ENCODE measurements around the gene NPTX1. TPM values are rescaled to one million over a fixed set of nuclear protein-coding genes. Genes with fewer than 3 reads are reported as not detected.

The NPTX1 gene
- total and polyA plus RNA-seq, 9 of the 15 experiments (the other 6 are each of a cell fraction or from before 2014, with no cell fraction given): 0.04 TPM; not detected in 8

DNA sequence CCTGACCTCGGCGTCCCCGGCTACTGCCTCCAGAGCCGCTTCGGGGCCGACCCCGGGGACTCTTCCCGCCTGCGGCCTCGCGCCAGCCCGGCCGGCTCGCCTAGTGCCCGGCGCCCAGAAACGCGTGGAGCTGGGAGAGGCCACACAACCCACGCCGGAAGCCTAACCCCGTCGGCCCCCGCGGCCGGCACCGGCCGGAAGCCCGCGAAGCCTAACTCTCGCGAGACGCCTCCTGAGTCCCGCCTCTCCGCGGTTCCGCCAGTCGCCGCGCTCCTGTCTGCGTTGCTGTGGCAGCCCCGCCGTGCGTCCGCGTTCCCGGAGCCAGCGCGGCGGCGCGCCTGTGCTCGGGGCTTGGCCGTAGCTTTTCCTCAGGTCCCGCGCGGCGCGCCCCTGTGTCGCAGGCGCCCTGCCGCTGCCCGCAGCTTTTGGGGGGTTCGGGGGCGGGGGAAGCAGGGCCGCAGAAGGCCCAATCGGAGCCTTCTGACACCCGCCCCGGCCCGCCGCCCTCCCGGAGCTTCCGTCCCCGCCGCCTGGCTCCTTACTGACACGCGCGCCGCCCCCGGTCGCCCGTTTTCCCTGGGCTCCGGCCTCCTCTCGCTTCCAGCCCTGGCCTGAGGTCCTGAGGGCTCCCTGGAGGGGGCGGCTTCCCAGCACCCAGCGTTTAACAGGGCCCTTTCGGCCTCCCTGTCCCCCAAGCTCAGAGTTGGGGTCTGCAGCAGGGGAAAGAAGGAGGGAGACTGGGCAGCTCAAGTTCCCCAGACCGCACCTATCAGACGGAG is 21.7 kb downstream of the NPTX1 start (continued):
- TF ChIP-seq ZNF324 (CRISPR knock-in tag; IDR thresholded peaks at IDR 0.05) (no peak), RFX5 (IDR thresholded peaks at IDR 0.05; ENCODE audit: low read depth, low read length) (no peak), RFX7 (CRISPR knock-in tag; IDR thresholded peaks at IDR 0.05) (no peak), POLR2A (conservative IDR thresholded peaks at IDR 0.05) (peak; percentile 94), HNRNPL (IDR thresholded peaks at IDR 0.05; ENCODE audit: low read depth, low read length) (0 out of 2 replicates have a peak, but pooled peaks have one; percentile 68), SRSF3 (IDR thresholded peaks at IDR 0.05; ENCODE audit: insufficient read depth, low read length) (no peak), ZNF24 (IDR thresholded peaks at IDR 0.05) (no peak), DDX20 (tag; IDR thresholded peaks at IDR 0.05; ENCODE audit: low read depth) (no peak), ZNF217 (CRISPR knock-in tag; IDR thresholded peaks at IDR 0.05) (no peak), HDGF (IDR thresholded peaks at IDR 0.05) (peak; percentile 65; the same call in 1 of the 2 replicates), ZSCAN29 (IDR thresholded peaks at IDR 0.05) (peak; percentile 50), ZNF444 (CRISPR knock-in tag; IDR thresholded peaks at IDR 0.05) (no peak), NFATC3 (IDR thresholded peaks at IDR 0.05) (no peak), ZKSCAN1 (IDR thresholded peaks at IDR 0.05; ENCODE audit: low read depth, low read length) (no peak), CREBBP (IDR thresholded peaks at IDR 0.05; ENCODE audit: low read depth, low read length) (no peak), ZNF282 (CRISPR knock-in tag; IDR thresholded peaks at IDR 0.05) (no peak)
- TF ChIP-seq, protein P1, sequence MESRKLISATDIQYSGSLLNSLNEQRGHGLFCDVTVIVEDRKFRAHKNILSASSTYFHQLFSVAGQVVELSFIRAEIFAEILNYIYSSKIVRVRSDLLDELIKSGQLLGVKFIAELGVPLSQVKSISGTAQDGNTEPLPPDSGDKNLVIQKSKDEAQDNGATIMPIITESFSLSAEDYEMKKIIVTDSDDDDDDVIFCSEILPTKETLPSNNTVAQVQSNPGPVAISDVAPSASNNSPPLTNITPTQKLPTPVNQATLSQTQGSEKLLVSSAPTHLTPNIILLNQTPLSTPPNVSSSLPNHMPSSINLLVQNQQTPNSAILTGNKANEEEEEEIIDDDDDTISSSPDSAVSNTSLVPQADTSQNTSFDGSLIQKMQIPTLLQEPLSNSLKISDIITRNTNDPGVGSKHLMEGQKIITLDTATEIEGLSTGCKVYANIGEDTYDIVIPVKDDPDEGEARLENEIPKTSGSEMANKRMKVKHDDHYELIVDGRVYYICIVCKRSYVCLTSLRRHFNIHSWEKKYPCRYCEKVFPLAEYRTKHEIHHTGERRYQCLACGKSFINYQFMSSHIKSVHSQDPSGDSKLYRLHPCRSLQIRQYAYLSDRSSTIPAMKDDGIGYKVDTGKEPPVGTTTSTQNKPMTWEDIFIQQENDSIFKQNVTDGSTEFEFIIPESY (CRISPR knock-in tag; IDR thresholded peaks at IDR 0.05): no peak
- TF ChIP-seq, protein P2, sequence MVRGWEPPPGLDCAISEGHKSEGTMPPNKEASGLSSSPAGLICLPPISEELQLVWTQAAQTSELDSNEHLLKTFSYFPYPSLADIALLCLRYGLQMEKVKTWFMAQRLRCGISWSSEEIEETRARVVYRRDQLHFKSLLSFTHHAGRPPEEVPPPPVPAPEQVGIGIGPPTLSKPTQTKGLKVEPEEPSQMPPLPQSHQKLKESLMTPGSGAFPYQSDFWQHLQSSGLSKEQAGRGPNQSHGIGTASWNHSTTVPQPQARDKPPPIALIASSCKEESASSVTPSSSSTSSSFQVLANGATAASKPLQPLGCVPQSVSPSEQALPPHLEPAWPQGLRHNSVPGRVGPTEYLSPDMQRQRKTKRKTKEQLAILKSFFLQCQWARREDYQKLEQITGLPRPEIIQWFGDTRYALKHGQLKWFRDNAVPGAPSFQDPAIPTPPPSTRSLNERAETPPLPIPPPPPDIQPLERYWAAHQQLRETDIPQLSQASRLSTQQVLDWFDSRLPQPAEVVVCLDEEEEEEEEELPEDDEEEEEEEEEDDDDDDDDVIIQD (CRISPR knock-in tag; IDR thresholded peaks at IDR 0.05): no peak
- TF ChIP-seq, protein P3, sequence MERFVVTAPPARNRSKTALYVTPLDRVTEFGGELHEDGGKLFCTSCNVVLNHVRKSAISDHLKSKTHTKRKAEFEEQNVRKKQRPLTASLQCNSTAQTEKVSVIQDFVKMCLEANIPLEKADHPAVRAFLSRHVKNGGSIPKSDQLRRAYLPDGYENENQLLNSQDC (CRISPR knock-in tag; IDR thresholded peaks at IDR 0.05): peak; percentile 5; the same call in 1 of the 2 replicates
- TF ChIP-seq, protein P4, sequence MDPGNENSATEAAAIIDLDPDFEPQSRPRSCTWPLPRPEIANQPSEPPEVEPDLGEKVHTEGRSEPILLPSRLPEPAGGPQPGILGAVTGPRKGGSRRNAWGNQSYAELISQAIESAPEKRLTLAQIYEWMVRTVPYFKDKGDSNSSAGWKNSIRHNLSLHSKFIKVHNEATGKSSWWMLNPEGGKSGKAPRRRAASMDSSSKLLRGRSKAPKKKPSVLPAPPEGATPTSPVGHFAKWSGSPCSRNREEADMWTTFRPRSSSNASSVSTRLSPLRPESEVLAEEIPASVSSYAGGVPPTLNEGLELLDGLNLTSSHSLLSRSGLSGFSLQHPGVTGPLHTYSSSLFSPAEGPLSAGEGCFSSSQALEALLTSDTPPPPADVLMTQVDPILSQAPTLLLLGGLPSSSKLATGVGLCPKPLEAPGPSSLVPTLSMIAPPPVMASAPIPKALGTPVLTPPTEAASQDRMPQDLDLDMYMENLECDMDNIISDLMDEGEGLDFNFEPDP (CRISPR knock-in tag; IDR thresholded peaks at IDR 0.05): no peak
- TF ChIP-seq, protein P5, sequence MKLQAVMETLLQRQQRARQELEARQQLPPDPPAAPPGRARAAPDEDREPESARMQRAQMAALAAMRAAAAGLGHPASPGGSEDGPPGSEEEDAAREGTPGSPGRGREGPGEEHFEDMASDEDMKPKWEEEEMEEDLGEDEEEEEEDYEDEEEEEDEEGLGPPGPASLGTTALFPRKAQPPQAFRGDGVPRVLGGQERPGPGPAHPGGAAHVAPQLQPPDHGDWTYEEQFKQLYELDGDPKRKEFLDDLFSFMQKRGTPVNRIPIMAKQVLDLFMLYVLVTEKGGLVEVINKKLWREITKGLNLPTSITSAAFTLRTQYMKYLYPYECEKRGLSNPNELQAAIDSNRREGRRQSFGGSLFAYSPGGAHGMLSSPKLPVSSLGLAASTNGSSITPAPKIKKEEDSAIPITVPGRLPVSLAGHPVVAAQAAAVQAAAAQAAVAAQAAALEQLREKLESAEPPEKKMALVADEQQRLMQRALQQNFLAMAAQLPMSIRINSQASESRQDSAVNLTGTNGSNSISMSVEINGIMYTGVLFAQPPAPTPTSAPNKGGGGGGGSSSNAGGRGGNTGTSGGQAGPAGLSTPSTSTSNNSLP (IDR thresholded peaks at IDR 0.05; ENCODE audit: borderline replicate concordance, low read depth, low read length): no peak
